Epithelial cell of esophagus (primary cell): Measurements from ENCODE around the gene FBXW9.
"Not testable (repeated sequence)": the region's sequence is repeated elsewhere in the genome, so short reads cannot be mapped to it uniquely, and the experiment has no call there.

Source experiments
- DNase-seq: peaks from one replicate; pipeline ENCODE4 v3.0.0; 2010; ENCODE audit warnings: low read depth
- H3K4me3 ChIP-seq: 2 replicates; pipeline ENCODE4 v1.5.1; 2011; ENCODE audit warnings: mild to moderate bottlenecking, low read length, control low read depth
- CTCF ChIP-seq: IDR thresholded peaks from 2 replicates; pipeline ENCODE4 v1.5.1; 2011; ENCODE audit warnings: low read depth, mild to moderate bottlenecking, low read length, control low read depth, inconsistent platforms; ENCODE audit not compliant: insufficient read depth; ENCODE audit errors: missing control alignments

Gene FBXW9

DNA sequence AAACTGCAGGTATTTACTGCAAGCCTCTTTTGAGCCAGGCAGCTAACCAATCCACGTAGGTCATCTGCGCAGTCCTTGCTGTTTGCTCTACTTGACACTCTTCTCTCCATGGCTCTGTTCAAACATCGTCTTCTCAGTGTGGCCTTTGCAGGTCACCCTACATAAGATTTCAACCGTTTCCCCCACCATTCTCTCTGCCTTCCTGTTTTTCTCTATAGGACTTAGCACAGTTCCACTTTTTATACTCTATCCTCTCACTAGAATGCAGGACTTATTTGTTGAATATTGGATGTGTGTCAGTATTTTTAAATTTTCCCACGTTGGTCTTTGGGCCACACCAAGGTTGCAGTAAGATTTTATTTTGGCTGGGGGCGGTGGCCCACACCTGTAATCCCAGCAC is 1.7 kb upstream of the FBXW9 start:
- H3K4me3 ChIP-seq = no peak overlapping the region
- no peak for DNase-seq
- no peak for TF ChIP-seq CTCF

GRCh38 chr19:12697425-12697824 is 994 bp upstream of the FBXW9 start:
- not testable (repeated sequence) for DNase-seq, H3K4me3 ChIP-seq

- peak; percentile 13 for DNase-seq
- H3K4me3 ChIP-seq = peak overlapping the region; percentile 83
Measured at GRCh38 chr19:12695997-12696365, 450 bp downstream of the FBXW9 start.

GRCh38 chr19:12695514-12695913 is 917 bp downstream of the FBXW9 start:
- H3K4me3 ChIP-seq = peak overlapping the region; percentile 83
- DNase-seq = no peak
- no peak for TF ChIP-seq CTCF

More at GRCh38 chr19:12695997-12696365, 450 bp downstream of the FBXW9 start:
- TF ChIP-seq CTCF = no peak

- TF ChIP-seq CTCF = no peak
- H3K4me3 ChIP-seq = peak overlapping the region; percentile 83
- DNase-seq = no peak
Measured at GRCh38 chr19:12695096-12695495, 1.3 kb downstream of the FBXW9 start.

- no peak for TF ChIP-seq CTCF
- H3K4me3 ChIP-seq = no peak overlapping the region
- DNase-seq = no peak
Measured at GRCh38 chr19:12694641-12695040, 1.8 kb downstream of the FBXW9 start.

DNA sequence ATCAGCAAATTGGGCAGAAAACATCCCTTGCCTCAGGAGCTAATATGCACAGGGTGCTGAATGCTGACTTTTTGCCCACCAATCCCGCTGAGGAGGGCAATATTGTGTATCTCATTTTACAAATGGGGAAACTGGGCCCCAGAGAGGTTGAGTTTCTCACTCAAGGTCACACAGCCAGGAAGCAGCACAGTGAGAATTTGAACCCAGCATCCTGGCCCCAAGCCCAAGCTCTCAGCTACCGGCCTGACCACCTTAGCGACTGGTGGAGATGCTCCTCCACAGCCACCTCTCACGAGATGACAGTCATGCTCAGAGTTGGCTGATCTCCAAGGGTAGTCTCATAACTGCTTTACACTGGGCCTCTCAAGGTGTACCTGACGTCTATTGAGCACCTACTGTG is 3.5 kb downstream of the FBXW9 start:
- no peak overlapping the region for H3K4me3 ChIP-seq
- DNase-seq = no peak
- TF ChIP-seq CTCF = no peak
